ENCODE data around the gene ELMO1.

Gene ELMO1

GRCh38 chr7:37093257-37093656, 355.4 kb downstream of the ELMO1 start:
- DNase-seq (ENCODE audit: low read depth) = no peak

GRCh38 chr7:37092548-37092947, 356.1 kb downstream of the ELMO1 start:
- no peak for DNase-seq (ENCODE audit: low read depth)

- DNase-seq (ENCODE audit: low read depth) = no peak
Measured at GRCh38 chr7:37089972-37090371, 358.7 kb downstream of the ELMO1 start.

DNA sequence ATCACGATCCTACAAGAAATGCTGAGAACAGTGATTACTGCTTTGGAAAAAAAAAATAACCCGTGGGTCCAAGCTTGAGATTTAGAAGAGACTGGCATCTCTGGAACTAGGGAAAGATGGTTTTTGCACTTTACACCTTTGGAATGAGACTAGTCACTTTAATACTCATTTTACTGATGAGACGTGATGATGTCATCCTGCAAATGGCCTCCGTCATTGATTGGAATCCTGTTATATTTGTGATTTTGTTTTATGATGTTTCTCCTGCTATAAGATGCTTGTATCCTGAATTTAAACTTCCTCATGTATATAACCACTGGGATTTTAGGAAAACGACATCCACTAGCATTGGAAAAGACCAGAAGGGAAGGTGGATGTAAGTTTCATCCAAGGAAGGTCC, 363.1 kb downstream of the ELMO1 start:
- DNase-seq (ENCODE audit: low read depth) = no peak

DNA sequence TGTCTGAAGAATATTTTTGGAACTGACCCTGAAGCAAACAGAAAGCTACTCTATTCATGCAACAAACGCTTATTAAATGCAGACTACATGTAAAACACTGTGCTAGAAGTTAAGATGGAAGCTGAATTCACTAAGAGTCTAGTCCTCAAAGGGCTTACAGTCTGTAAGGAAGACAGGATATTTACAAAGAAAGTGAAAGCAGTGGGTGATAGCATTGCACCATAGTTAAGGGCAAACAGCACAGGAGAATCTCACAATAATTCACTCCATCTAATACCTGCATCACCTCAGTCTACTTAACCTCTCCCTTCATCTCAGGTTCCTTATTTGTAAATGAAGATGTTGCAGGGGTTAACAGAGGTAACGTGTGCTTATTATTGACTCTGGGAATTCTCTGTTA, 364.4 kb downstream of the ELMO1 start:
- no peak for DNase-seq (ENCODE audit: low read depth)

DNA sequence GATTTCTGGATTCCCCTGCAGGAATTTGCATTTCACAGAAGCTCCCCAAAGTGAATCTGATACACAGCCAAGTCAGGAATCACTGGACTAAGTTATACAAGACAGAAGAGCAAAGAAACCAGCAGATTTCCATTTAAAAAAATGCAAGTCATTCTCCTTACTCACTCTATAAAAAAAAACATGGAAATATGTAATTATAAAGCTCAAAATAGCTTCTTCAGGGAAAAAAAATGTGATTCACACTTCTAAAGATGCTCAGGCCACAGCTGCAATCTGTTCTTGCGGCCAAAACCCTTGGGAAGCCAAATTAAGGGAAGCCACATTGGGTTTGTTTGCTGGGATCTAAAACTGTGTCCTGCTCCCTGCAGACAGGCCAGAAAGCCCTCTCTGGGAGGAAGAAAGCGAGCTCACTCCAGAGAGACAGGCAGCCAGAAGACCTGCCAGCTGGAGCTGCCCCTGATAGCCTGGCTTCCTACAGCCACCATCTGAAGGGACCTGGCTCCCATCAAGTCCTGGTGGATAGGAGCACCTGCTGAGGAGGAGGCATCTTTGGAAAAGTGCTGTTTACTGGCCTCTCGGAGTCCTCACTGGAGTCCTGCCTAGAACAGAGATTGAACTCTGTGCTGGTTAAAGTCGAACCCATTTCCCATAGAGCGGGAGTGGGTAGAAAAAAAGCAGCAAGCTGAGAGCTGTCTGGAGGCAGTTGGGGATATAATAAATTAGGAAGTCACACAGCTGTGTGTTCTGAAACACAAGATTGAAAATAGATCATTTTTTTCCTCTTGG, 365.2 kb downstream of the ELMO1 start:
- DNase-seq (ENCODE audit: low read depth) = no peak

GRCh38 chr7:37081436-37081835, 367.2 kb downstream of the ELMO1 start:
- no peak for DNase-seq (ENCODE audit: low read depth)

DNA sequence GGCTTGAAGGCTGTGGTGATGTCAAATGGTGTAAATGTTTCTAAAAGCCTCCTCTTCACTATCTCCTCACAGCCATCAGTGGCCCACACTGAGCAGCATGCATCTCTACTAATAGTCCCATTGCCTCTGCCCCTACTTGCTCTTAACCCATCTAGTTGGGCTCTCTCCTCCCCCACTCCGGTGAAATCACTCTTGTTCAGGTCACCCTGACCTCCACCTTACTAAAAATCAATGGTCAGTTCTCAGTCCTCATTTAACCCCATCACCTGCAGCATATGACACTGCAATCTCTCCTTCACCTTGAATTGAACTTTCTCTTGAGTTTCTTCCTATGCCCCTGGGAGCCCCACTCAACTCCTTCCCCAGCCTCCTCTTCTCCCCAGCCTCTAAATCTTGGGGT, 369.2 kb downstream of the ELMO1 start:
- DNase-seq (ENCODE audit: low read depth) = no peak

- DNase-seq (ENCODE audit: low read depth) = no peak
Measured at GRCh38 chr7:37076668-37077067, 372.0 kb downstream of the ELMO1 start.

DNA sequence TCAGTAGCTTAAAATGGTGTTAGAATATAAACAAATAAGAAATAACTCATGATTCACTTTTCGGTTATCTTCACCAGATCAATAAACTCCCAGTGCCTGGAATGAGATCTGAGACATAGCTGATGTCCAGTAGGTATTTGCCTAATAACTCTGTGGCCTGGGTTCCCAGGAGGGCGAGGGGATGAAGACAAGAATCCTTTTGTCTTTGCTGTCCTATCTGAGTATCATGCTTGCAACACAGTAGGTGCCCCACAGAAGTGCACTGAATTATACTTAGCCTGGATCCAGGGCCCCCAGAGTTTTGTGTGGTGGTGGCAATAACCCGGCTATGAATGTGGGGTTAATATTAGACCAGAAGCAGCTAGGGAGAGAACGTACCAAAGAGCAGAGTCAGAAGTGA, 374.3 kb downstream of the ELMO1 start:
- no peak for DNase-seq (ENCODE audit: low read depth)

DNA sequence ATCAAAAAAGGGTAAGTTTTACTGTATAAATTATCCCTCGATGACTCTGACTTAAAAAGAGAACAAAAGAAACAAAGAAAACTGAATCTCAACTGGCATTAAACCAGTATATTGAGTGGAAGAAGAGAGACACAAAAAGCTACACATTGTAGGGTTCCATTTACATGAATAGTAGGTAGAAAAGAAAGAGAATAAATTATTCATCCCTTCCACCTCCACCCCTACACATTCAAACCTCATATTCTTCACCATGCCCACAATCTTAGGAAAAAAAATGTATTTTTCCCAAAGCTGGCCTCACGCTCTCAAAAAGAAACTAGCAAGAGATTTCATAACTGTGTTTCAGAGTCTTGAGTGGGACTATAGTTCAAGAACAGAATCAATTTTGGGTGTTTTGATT, 377.5 kb downstream of the ELMO1 start:
- DNase-seq (ENCODE audit: low read depth) = no peak

- DNase-seq (ENCODE audit: low read depth) = no peak
Measured at GRCh38 chr7:37070471-37070870, 378.2 kb downstream of the ELMO1 start.

DNA sequence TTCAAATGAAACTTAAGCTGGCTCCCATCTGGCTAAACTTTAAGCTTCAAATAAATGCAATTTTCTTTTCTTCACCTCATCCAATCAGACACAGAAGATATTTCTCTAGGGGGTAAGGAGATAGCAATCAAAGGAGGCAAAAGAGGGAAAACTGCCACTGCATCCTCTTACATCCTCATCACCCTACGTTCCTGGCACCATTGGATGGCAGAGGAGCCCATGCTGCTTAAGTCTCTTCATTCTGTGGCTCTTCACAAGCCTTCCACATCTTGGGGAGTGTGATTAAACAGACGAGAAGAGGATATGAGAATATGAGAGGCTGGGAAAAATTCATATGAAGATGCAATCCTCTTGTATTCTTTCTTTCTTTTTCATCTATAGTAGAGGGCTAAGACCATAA, 378.6 kb downstream of the ELMO1 start:
- no peak for DNase-seq (ENCODE audit: low read depth)

DNA sequence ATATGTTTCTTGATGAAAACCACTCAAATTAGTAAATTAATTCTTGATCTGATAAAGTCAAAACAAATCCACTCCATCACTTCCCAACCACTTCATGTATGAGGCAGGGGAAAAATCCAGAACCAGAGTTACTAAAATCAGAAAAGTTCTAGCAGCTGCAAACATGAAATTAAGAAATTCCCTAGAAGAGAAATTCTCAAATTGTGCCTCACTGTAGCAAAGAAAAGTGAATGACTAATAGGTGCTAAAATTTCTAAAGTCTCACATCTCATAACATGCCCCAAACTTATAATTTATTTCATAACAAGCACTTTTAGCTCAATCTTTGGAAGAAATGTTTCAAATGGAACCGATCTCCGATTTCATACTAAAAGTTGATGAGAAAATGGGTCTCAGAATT, 379.3 kb downstream of the ELMO1 start:
- no peak for DNase-seq (ENCODE audit: low read depth)

- DNase-seq (ENCODE audit: low read depth) = no peak
Measured at GRCh38 chr7:37068902-37069301, 379.8 kb downstream of the ELMO1 start.

- DNase-seq (ENCODE audit: low read depth) = no peak
Measured at GRCh38 chr7:37068038-37068437, 380.6 kb downstream of the ELMO1 start.

GRCh38 chr7:37065779-37066271, 382.8 kb downstream of the ELMO1 start:
- DNase-seq (ENCODE audit: low read depth) = no peak

DNA sequence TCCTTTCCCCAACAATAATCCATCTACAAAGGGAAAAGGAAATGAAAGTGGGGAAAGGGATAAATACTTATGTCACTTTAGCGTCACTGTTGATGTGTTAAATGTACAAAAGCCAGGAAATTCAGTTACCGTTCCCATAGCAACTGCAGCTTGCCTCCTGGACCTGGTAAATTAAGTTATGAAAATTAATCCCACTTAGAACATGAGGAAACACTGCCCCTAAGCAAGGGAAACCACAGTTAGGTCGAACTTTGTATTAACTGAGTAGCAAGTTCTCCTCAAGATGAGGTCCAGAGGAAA, 386.2 kb downstream of the ELMO1 start:
- DNase-seq (ENCODE audit: low read depth) = no peak

GRCh38 chr7:37061849-37062559, 386.7 kb downstream of the ELMO1 start:
- no peak for DNase-seq (ENCODE audit: low read depth)

DNA sequence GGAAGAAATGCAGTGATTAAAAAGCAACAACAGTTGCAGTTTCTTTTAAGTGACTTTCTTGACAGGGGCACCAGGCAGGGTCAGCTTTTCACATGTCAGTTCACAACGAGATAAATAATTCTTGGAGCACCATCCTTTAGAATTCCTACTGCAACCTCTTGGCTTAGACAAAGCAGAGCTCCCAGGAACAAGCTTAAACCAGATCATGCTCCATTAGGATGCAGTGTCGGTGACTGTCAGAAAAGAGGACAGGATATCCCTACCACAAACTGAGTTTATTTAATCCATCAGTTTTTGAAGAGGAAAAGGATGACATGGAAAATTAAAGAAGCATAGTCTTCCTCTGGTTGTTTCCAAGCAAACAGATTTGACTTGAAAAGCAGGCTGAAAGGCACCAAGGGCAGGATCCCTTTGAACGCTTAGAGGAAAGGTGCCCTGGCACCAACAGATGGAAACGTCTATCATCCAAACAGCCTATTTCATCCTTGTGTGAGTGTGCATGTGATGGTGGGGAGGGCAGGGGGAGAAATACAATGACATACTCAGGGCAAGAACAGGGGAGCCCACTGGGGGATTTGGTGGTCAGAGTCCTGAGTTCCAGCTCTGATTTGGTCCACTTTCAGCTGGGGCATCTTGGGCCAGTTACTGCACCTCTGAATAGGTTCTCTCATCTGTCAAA, 392.3 kb downstream of the ELMO1 start:
- no peak for DNase-seq (ENCODE audit: low read depth)

DNA sequence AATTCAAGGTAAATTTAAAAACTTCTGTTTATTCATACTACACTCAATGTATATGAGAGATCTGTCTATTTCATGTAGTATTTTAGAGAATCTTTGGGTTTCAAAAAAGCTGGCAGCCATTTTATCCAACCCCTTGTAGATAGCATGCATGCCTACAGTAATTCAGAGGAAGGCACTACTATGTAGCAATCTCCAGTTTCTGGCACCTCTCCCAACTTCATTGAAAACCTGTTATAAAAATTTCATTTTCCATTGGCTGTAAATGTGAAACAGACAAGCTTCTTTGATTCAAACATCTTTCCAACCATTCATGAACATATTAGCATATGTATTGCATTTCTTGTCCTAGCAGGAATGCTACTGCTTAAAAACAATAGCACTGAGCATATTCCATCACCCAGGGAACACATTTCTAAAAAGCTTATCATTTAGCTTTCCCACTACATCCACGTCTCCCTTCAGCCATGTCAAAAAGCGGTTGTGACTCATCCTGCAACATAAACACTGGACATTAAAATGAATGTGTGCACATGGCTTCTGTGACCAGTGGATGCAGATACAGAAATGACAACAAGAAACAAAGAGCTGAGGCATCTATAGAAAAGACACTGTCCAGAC, 393.9 kb downstream of the ELMO1 start:
- DNase-seq (ENCODE audit: low read depth) = no peak

- no peak for DNase-seq (ENCODE audit: low read depth)
Measured at GRCh38 chr7:37052705-37053104, 396.0 kb downstream of the ELMO1 start.

DNA sequence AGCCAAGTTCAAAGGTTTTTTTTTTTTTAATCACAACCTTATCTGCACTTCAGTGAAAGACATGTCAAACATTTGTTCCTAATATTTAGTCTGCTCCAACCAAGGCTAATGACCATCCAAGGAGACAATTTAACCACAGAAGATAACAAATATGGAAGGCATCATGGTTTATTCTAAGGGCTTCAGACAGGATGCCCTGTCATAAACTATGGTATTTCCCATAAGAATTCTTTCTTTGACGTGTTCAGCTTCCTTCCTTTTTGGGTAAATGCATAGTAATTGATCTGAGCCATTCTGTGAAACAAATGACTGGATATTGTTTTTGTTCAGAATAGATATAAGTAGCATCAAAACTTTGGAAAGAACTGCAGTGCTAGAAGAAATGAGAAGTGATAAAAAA, 397.9 kb downstream of the ELMO1 start:
- no peak for DNase-seq (ENCODE audit: low read depth)

All from T-helper 22 cell (primary cell).